Astrocyte of the spinal cord (primary cell): ENCODE results near the gene KLHL30.

ENCODE experiments used
- DNase-seq: peaks from one replicate; pipeline ENCODE4 v3.0.0; 2011; ENCODE audit warnings: low read depth, low spot score
- H3K4me3 ChIP-seq: 2 replicates; pipeline ENCODE4 v1.5.1; 2011; ENCODE audit warnings: low read depth, mild to moderate bottlenecking, low read length, moderate library complexity
- in situ Hi-C: cut with HindIII; loops from 2 replicates; pipeline ENCODE4 v1.10.0; 2017; ENCODE audit warnings: low sequenced_read_pairs
- TF ChIP-seq, protein P1 (sequence below): IDR thresholded peaks from 2 replicates; pipeline ENCODE4 v1.5.1; 2012; ENCODE audit warnings: low read depth, mild to moderate bottlenecking, low read length, inconsistent platforms

The KLHL30 gene

DNA sequence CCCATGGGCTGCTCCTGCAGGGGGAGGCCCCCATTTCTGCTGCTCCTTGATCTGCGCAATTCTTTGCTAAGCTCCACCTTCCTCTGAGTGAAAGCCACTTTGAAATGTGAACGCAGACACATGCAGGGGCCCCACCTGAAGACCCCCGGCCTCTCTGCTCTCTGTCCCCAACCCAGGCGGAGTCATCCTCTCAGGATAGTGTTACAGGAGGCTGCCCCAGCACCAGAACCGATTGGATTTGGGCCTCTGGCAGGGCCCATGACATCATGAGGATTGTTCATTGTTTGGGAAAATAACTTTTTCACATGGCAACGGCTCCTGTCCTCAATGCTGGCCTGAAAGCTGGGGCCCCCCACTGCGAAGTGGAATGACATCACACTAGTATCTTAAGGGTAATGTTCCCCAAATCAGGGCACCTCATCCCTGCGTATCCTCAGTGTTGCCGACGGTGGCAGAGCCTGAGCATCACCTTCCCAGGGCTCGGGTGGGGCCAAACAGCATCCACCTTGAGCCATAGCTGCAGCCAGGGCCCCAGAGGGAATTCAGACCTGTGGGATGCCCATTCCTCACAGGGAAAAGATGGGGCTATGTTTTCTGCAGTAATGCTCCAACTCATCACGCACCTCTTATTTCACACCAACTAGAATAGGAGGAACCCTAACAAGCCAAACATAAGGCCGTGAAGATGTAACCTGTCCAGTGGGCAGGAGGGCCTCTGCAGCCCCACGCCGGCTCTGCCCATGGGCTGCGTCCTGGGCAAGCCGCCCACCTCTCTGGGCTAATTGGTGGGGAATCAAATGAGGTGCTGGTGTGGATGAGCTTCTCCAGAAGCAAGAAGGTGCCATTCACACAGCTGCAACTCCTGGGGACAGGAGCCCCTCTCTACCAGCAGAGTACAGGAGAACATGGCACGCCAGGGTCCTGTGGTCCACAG, 17.6 kb downstream of the KLHL30 start:
- DNase-seq: no peak
- no peak overlapping the region for H3K4me3 ChIP-seq
- in situ Hi-C loops: no loop called here
- TF ChIP-seq, protein P1, sequence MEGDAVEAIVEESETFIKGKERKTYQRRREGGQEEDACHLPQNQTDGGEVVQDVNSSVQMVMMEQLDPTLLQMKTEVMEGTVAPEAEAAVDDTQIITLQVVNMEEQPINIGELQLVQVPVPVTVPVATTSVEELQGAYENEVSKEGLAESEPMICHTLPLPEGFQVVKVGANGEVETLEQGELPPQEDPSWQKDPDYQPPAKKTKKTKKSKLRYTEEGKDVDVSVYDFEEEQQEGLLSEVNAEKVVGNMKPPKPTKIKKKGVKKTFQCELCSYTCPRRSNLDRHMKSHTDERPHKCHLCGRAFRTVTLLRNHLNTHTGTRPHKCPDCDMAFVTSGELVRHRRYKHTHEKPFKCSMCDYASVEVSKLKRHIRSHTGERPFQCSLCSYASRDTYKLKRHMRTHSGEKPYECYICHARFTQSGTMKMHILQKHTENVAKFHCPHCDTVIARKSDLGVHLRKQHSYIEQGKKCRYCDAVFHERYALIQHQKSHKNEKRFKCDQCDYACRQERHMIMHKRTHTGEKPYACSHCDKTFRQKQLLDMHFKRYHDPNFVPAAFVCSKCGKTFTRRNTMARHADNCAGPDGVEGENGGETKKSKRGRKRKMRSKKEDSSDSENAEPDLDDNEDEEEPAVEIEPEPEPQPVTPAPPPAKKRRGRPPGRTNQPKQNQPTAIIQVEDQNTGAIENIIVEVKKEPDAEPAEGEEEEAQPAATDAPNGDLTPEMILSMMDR: no peak

DNA sequence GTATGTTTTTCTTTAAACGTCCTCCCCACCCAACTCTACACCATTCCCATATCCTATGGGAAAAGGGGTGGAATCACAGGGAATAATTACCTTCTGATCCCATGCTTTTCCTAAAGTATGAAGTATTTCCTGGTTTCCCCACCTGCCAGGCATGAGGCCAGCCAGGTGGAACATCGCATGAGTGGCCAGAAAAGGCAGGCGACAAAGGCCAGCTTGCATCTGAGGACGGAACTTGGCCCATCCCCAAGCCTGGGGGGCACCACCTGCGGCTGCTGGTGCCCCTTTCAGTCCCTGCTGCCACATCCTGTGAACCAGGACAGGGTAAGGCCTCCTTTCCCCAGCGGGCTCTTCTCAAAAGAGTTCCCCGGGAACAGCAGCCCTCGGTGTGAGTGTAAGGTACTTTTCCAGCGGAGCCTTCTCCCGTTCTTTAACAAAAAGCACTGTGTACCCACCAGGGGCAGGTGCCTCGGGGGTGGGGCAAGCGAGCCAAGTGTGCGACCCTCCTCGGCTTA, 19.1 kb downstream of the KLHL30 start:
- TF ChIP-seq, protein P1: no peak
- in situ Hi-C loops: no loop called here
- DNase-seq: no peak
- H3K4me3 ChIP-seq: no peak overlapping the region

DNA sequence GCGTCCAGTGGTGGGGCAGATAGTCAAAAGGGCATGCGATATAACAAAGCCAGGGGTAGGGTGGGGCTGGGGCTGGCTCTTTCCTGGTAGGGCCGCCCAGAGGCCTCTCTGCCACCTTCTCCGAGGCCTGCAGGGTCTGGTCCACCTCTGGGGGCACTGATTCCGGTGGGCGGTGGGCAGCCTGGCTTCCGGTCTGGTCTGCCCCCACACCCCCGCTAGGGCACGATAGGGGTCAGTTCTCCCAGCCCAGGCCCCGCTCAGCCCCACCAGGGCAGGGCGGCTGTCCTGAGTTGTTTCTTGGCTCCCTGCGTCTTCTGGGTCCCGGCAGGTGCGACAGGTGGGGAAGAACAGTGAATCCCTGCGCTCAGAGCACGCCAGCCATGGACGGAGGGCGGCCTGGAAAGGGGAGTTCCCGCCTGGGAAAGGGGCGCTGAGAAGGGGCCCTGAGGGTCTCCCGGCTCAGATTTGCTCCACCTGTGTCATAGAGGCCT, 19.6 kb downstream of the KLHL30 start:
- no peak overlapping the region for H3K4me3 ChIP-seq
- in situ Hi-C loops: no loop called here

DNA sequence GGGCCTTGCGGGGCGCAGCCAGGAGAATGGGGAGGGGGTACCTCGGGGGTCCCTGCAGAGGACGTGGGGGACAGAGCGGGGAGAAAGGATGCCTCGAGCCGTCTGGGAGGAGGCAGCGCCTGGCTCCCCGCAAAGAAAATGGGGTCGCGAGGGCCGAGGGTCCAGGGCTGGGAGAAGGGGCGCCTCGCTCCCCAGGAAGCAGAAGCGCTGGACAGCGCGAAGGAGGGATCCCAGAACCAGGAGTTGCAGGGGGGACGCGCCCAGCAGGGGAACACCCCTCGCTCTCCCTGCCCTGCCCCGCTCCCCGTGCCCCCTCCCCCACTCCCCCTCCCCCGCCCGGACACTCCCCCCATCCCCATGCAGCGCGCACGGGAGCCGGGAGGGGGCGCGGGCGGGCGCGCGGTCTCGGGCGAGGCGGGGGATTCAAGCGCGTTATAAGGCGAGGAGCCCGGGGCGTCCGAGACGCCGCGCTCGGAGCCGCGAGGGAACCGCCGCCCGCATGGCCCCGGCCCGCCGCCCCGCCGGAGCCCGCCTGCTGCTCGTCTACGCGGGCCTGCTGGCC, 20.1 kb downstream of the KLHL30 start, which contains the start of gene ERFE:
TSS of gene ERFE (plus strand) at position 462 of the 562 bp plus-strand sequence. CDS start at position 500, 38 bp downstream.
- peak within 1 kb of the TSS; percentile 21 for H3K4me3 ChIP-seq
- in situ Hi-C loops: no loop called here
- no peak for DNase-seq
- TF ChIP-seq, protein P1: peak; percentile 50

More for the DNA sequence above, 19.6 kb downstream of the KLHL30 start:
- no peak for DNase-seq
- TF ChIP-seq, protein P1: no peak

DNA sequence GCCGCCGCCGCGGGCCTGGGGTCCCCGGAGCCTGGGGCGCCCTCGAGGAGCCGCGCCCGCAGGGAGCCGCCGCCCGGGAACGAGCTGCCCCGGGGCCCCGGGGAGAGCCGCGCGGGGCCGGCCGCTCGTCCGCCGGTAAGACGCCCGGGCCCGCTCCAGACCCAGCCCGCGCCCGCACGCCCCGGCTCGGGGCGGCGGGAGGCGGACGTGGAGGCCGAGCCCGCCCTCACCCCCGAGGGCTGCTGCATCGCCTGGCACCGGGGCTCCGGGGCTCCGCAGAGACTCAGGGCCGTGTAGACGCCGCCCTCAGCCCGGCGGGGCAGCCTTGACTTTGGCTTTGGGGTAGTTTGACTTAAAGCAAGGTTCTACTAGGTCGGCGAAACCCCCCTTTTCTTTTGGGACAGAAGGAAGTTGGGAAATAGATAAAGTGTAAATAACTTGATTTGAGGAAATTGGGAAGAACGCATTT, 20.6 kb downstream of the KLHL30 start:
- peak overlapping the region; percentile 21 for H3K4me3 ChIP-seq
- in situ Hi-C loops: no loop called here
- DNase-seq: no peak
- TF ChIP-seq, protein P1: no peak

DNA sequence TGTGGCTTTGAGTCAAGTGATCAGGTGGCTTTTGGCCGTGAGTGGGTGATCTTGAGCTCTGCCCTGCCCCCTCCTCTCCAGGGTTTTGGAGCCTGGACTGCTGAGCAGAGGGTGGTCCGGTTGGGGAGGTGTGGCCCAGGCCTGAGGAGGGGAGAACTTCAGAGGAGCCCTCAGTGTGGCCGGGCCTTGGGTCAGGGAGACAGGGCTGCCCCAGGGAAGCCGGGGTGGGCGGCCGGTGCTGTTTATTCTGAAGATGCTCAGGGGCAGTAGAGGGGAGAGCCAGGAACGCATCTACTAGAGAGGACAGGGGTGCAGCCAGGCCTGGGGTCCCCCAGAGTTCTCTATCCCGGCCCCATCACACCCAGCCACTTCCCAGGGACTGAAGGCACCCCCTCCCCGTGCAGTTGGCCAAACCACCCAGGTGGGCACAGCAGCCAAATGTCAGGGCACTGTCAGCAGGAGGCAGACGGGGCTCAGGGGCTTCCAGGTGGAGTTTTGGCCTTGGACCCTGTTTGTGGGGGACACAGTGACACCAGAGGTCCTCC, 21.3 kb downstream of the KLHL30 start:
- no peak for DNase-seq
- TF ChIP-seq, protein P1: no peak
- in situ Hi-C loops: no loop called here
- peak overlapping the region; percentile 21 for H3K4me3 ChIP-seq
